Activated CD4-positive, alpha-beta memory T cell treated with anti-CD3 and anti-CD28 coated beads, Interleukin-2, amount 10 ng/mL, durations not matched to agents 7 days and 5 days (primary cell): Measurements from ENCODE around the gene TNS4. TPM values are rescaled to one million over a fixed set of nuclear protein-coding genes. Genes with fewer than 3 reads are reported as not detected.

Experiments used
- CTCF ChIA-PET: fragments of 350-600 bp; sonication (Branson Sonifier 250); formaldehyde crosslinking; loops from one replicate; lab custom pipeline; 2021; ENCODE audit warnings: antibody characterized with exemption, inconsistent platforms; lab: Charles Lee
- POLR2A ChIA-PET: fragments of 350-600 bp; sonication (Branson Sonifier 250); formaldehyde crosslinking; loops from one replicate; lab custom pipeline; 2021; ENCODE audit warnings: antibody characterized with exemption; lab: Charles Lee
- DNase-seq: peaks from one replicate; pipeline ENCODE4 v3.0.0-alpha.2; 2020
- H3K27ac Mint-ChIP-seq: one replicate; pipeline ENCODE4 v1.8.0; 2021; ENCODE audit warnings: mild to moderate bottlenecking, mixed read lengths
- H3K27me3 Mint-ChIP-seq: one replicate; pipeline ENCODE4 v1.8.0; 2021; ENCODE audit warnings: mixed read lengths
- H3K36me3 Mint-ChIP-seq: one replicate; pipeline ENCODE4 v1.8.0; 2021; ENCODE audit warnings: low read depth, mixed read lengths
- H3K4me1 Mint-ChIP-seq: one replicate; pipeline ENCODE4 v1.8.0; 2021; ENCODE audit warnings: mixed read lengths
- H3K4me3 Mint-ChIP-seq: one replicate; pipeline ENCODE4 v1.8.0; 2021; ENCODE audit warnings: mild to moderate bottlenecking, mixed read lengths
- H3K9me3 Mint-ChIP-seq: one replicate; pipeline ENCODE4 v1.8.0; 2021; ENCODE audit warnings: mixed read lengths
- total RNA-seq, 2 experiments: library from RNA; stranded (reverse); gene quantifications; one replicate each; pipeline ENCODE4 v1.2.3, GENCODE V29; 2021

Gene TNS4
- total RNA-seq, 2 experiments from 2014 or later = 9.5 to 12.7 TPM

DNA sequence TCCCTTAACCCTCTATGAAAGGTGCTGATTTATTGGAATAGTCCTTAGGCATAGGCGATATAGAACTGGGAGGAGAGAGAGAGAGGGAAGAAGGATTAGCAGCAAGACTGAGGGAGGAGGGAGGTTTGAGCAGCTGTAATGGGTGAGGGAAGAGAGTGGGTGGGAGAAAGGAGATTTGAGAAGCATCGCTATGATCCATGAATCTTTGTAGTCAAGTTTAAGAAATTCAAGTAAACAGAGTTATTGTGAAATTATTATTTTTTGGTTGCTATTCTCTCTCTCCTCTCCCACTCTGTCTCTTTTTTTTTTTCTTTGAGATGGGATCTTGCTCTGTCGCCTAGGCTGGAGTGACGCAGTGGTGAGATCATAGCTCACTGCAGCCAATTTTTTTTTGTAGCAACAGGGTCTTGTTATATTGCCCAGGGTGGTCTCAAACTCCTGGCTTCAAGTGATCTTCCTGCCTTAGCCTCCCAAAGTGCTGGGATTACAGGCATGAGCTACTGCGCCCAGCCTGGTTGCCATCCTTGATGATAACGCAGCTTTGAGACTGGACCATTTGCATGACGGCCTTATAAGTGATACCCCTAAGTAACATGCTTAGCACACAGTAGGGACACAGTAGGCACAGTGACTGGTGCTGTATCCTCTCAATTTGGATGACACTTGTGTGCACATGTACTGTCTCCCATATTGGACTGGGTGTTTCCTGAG is 21.0 kb upstream of the TNS4 start:
- CTCF ChIA-PET = interaction anchor here (3.0 kb wide), 1 partner anchor 10 kb away, joined by 18 read pairs; no protein-coding TSS in a partner anchor
- DNase-seq = no peak
- H3K4me3 Mint-ChIP-seq = no peak overlapping the region
- H3K27me3 Mint-ChIP-seq = peaks cover 6% of the 10 kb centered on the region
- POLR2A ChIA-PET = interaction anchor here (1.2 to 1.4 kb wide), 3 partner anchors 9 to 105 kb away, joined by 3 to 5 read pairs (median 5); partner anchors contain the start of gene TOP2A
- peaks cover 93% of the 10 kb centered on the region for H3K36me3 Mint-ChIP-seq
- peaks cover 69% of the 10 kb centered on the region for H3K4me1 Mint-ChIP-seq
- H3K9me3 Mint-ChIP-seq = peaks cover 30% of the 10 kb centered on the region
- no peak overlapping the region for H3K27ac Mint-ChIP-seq

DNA sequence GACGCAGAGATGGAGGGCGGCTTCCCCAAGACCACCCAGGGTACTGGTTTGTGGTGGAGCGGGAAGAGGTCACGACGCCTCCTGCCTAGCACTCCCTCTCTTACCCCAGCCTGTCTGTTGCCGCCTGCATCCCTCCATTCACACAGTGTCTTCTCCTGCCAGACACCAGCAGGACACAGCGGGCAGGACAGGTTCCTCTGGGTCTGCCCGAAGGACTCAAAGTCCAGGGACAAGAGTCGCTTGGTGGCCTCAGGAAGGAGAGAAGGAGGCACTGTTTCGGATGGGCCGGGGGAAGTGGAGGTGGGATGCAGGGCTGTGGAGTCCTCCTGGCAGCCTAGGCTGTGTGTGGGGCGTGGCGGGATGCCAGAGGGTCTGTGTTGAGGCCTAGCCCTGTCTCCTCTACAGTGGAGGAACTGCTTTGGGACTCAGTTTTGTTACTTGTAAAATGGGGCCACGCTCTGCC is 19.6 kb upstream of the TNS4 start:
- H3K27ac Mint-ChIP-seq = peak overlapping the region; percentile 27
- peaks cover 84% of the 10 kb centered on the region for H3K36me3 Mint-ChIP-seq
- ChIA-PET CTCF (interaction anchor here (2.8 kb wide), 1 partner anchor 44 kb away, joined by 13 read pairs; no protein-coding TSS in a partner anchor), POLR2A (interaction anchor here (1.2 to 6.1 kb wide), 2 partner anchors 9 to 10 kb away, joined by 4 to 118 read pairs; no protein-coding TSS in a partner anchor)
- H3K27me3 Mint-ChIP-seq = peaks cover 4% of the 10 kb centered on the region
- H3K4me1 Mint-ChIP-seq = peaks cover 78% of the 10 kb centered on the region
- no peak for DNase-seq
- H3K4me3 Mint-ChIP-seq = peak overlapping the region; percentile 16
- peaks cover 28% of the 10 kb centered on the region for H3K9me3 Mint-ChIP-seq

DNA sequence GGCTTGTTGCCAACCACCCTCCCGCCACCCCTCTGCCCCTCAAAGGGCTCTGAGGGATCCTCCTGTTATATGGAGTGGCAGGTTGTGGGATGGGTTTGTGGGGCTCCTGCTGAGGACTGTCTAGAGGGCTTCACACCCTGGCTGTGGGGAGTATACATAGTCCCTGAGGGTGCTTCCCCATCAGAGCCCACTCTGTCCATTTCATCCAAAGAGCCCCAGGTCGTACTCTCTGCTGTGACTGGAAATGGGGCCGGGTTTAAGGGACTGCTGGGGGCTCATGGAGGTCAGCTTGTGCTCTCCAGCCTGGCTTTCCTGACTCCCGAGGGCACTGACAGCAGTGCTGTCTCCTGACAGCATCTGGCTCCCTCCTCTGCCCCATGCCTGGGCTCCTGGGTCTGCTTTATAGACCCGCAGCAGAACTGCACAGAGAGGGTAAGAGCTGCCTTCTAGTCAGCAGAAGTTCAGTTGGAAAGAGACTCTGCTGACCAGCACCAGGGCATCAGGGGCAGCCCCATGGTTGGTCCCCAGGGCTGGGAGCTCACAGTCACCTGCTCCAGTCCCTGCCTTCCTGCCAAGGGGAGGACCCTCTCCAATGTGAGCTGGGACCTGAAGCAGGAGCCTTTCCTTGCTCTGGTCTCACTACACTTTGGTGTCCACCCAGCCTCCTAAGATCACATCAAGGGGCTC is 17.8 kb upstream of the TNS4 start:
- Mint-ChIP-seq H3K27ac (peak overlapping the region; percentile 79), H3K4me3 (peak overlapping the region; percentile 80), H3K4me1 (peaks cover 91% of the 10 kb centered on the region), H3K36me3 (peaks cover 72% of the 10 kb centered on the region), H3K9me3 (peaks cover 17% of the 10 kb centered on the region), H3K27me3 (peaks cover 5% of the 10 kb centered on the region)
- no peak for DNase-seq
- CTCF ChIA-PET = interaction anchor here (1.2 to 2.8 kb wide), 3 partner anchors 13 to 42 kb away, joined by 5 to 13 read pairs (median 5); no protein-coding TSS in a partner anchor
- POLR2A ChIA-PET = interaction anchor here (1.0 to 6.9 kb wide), 8 partner anchors 12 to 539 kb away, joined by 3 to 118 read pairs (median 6); partner anchors contain the start of gene PSMD3

DNA sequence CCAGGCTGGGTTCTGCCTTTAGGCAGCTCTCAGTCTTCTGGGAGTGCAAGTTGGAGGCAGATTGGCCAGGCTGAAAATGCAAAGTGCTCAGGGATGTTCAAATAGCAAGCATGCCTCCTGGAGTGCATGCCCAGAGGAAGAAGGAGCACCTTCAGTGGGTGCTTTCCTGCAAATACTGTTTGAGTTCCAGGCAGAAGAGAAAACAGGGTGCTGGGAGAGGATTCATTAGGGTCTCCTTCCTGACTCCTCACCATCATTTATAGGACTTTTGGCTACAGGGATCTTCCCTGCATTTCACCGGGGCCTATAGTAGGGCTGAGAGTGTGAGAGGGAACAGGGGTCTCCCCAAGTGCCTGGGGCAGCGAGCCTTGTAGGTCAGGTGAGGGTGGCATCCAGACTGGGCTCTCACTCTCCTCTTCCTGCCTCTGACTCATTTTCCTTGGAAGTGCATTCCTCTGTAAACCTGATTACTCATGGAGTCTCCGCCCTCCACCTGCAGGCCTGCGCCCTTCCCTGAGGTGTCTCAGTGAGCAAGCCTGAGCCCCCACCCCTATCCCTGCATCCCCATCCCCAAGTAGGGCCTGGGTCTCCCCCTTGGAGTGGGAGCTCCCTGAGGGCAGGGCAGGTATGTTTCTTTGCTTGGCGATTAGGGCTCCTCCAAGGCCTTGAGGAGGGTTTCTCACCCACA is 17.1 kb upstream of the TNS4 start:
- CTCF ChIA-PET = interaction anchor here (1.6 to 3.0 kb wide), 6 partner anchors 13 to 42 kb away, joined by 3 to 59 read pairs (median 18); no protein-coding TSS in a partner anchor
- DNase-seq = no peak
- Mint-ChIP-seq H3K36me3 (peaks cover 70% of the 10 kb centered on the region), H3K4me3 (peak overlapping the region; percentile 80), H3K27me3 (peaks cover 2% of the 10 kb centered on the region), H3K27ac (peak overlapping the region; percentile 79), H3K9me3 (peaks cover 14% of the 10 kb centered on the region), H3K4me1 (peaks cover 93% of the 10 kb centered on the region)
- POLR2A ChIA-PET = interaction anchor here (0.7 to 6.9 kb wide), 10 partner anchors 13 to 102 kb away, joined by 3 to 118 read pairs (median 17); partner anchors contain the start of gene TOP2A

DNA sequence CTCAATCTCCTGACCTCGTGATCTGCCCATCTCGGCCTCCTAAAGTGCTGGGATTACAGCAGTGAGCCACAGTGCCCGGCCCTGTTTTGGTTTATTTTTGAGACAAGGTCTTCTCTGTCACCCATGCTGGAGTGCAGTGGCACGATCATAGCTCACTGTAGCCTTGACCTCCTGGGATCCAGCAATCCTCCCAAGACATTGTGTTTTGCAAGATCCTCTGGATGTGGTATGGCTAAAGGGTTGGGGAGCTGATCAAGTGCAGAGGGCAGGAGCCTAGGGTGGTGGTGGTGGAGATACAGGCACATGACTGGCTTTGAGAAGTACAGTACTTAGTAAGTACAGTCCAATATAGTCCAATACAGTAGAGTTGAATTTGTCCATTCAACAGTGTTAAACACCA is 16.6 kb upstream of the TNS4 start:
- ChIA-PET POLR2A (interaction anchor here (0.7 to 6.9 kb wide), 16 partner anchors 8 to 1171 kb away, joined by 3 to 118 read pairs (median 10); partner anchors contain the start of genes EIF1 and TOP2A), CTCF (interaction anchor here (0.7 to 3.0 kb wide), 12 partner anchors 7 to 102 kb away, joined by 3 to 59 read pairs (median 6); partner anchors contain the start of gene TOP2A)
- H3K36me3 Mint-ChIP-seq = peaks cover 64% of the 10 kb centered on the region
- peaks cover 92% of the 10 kb centered on the region for H3K4me1 Mint-ChIP-seq
- H3K27ac Mint-ChIP-seq = peak overlapping the region; percentile 79
- DNase-seq = no peak
- H3K4me3 Mint-ChIP-seq = peak overlapping the region; percentile 80
- H3K9me3 Mint-ChIP-seq = peaks cover 10% of the 10 kb centered on the region
- H3K27me3 Mint-ChIP-seq = peaks cover 2% of the 10 kb centered on the region

DNA sequence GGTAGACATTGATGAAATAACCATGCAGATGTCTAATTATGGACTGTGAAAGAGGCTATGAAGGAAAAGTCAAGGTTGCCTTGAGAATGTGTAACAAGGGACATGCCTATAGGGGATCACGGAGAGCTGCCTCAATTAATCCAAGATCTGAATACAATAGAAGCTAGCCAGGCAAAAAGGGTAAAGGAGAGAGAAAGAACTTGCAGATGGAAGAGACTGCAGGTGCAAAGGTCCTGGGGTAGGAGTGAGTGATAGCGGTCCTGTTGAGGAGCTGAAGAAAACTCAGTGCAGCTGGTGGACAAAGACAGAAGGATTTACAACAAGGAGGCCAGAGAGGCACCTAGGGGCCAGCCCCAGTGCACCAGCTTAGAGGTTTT is 15.9 kb upstream of the TNS4 start:
- peaks cover 2% of the 10 kb centered on the region for H3K27me3 Mint-ChIP-seq
- H3K27ac Mint-ChIP-seq = peak overlapping the region; percentile 92
- peak overlapping the region; percentile 80 for H3K4me3 Mint-ChIP-seq
- ChIA-PET CTCF (interaction anchor here (0.7 to 3.0 kb wide), 16 partner anchors 8 to 301 kb away, joined by 3 to 59 read pairs (median 4); partner anchors contain the start of gene TOP2A), POLR2A (interaction anchor here (0.8 to 6.9 kb wide), 26 partner anchors 8 to 1172 kb away, joined by 3 to 118 read pairs (median 5); partner anchors contain the start of genes EIF1, IGFBP4 and TOP2A)
- H3K9me3 Mint-ChIP-seq = peaks cover 10% of the 10 kb centered on the region
- H3K4me1 Mint-ChIP-seq = peaks cover 85% of the 10 kb centered on the region
- no peak for DNase-seq
- peaks cover 57% of the 10 kb centered on the region for H3K36me3 Mint-ChIP-seq

DNA sequence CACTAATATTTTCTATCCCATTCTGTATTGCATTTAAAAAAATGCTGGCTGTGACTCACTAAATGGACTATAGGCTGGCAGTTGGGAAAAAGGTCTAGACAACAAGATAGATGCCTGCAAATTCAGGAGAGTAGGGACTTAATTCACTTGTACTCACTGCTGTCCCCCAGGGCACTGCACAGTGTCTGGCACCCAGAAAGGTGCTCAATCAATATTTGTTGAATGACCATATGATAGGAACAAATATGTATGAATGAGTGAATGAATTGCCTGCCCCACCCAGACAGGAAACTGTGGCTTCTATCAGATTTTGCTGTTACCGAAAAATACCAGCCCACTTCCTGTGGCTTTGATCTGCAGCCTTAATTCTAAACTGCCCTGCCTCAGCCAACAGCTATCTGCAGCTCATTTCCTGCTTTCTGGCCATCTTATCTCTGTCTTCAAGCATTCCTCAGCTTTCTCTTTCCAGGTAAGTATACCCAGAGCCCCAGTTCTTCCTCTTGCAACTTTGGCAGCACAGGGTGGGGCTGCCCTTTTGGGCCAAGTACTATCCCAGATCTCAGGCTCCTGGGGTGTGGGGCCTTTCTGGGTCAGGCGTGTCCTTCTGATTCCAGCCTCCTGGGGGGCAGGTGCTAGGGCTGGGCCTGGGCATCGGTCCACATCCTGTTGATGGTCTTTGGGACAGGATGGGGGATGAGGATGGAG is 15.3 kb upstream of the TNS4 start:
- H3K27me3 Mint-ChIP-seq = peaks cover 2% of the 10 kb centered on the region
- H3K4me1 Mint-ChIP-seq = peaks cover 80% of the 10 kb centered on the region
- ChIA-PET POLR2A (interaction anchor here (0.8 to 6.9 kb wide), 25 partner anchors 9 to 1172 kb away, joined by 3 to 118 read pairs (median 6); partner anchors contain the start of genes EIF1, IGFBP4 and TOP2A), CTCF (interaction anchor here (0.6 to 3.0 kb wide), 17 partner anchors 10 to 302 kb away, joined by 3 to 59 read pairs (median 4); partner anchors contain the start of gene TOP2A)
- peak overlapping the region; percentile 80 for H3K4me3 Mint-ChIP-seq
- peak; percentile 87 for DNase-seq
- H3K9me3 Mint-ChIP-seq = peaks cover 7% of the 10 kb centered on the region
- H3K27ac Mint-ChIP-seq = peak overlapping the region; percentile 92
- peaks cover 52% of the 10 kb centered on the region for H3K36me3 Mint-ChIP-seq

DNA sequence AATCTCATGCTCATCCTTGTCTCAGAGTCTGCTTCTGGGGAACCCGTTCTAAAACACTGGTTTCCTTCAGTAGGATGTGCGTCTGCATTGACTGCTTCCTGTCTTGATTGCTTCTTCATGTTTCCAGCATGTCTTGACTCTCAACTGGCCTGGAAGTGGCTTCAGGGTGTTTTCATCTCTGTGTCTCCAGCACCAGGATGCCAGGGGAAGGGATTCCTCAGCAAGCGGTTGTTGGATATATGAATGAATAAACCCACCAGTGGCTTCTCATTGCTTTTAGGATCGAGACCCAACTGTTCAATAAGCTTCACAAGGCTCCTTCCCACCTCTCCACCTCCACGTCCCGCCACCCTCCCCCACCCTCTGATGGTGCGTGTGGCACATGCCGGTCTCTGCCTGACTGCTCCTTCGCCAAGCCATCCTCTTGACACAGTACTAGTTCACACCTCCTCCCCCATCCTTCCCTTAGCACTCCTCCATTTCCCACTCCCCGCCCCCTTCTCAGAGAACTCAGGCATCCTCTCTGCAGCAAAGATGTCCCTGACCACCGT is 14.1 kb upstream of the TNS4 start:
- ChIA-PET POLR2A (interaction anchor here (1.0 to 6.9 kb wide), 3 partner anchors 15 to 35 kb away, joined by 3 to 118 read pairs (median 115); no protein-coding TSS in a partner anchor), CTCF (interaction anchor here (1.7 to 3.0 kb wide), 3 partner anchors 40 to 89 kb away, joined by 6 to 22 read pairs (median 6); no protein-coding TSS in a partner anchor)
- Mint-ChIP-seq H3K9me3 (peaks cover 7% of the 10 kb centered on the region), H3K27ac (peak overlapping the region; percentile 92), H3K4me1 (peaks cover 68% of the 10 kb centered on the region), H3K27me3 (peaks cover 2% of the 10 kb centered on the region), H3K36me3 (peaks cover 41% of the 10 kb centered on the region), H3K4me3 (peak overlapping the region; percentile 56)
- peak; percentile 66 for DNase-seq

DNA sequence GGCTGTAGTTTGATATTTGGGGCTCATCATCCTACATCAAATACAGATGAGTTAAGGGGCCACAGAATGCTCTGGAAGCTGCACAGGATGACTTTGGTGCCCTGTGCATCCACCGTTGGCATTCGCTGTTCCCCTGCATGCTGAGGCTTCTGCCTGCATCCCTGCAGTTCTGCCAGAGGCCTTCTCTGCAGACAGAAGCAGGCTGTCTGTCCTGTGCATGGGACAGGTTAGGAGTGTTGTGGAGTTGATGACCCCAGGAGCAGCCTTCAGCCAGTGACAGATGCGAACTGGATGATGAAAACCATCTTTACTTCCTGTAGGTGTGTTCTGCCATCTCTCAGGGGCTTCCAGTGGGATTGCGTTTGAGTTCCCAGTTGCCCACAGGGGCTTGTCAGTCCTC is 13.6 kb upstream of the TNS4 start:
- H3K36me3 Mint-ChIP-seq = peaks cover 37% of the 10 kb centered on the region
- H3K27me3 Mint-ChIP-seq = peaks cover 2% of the 10 kb centered on the region
- H3K27ac Mint-ChIP-seq = peak overlapping the region; percentile 92
- H3K9me3 Mint-ChIP-seq = peaks cover 7% of the 10 kb centered on the region
- no peak for DNase-seq
- ChIA-PET CTCF (interaction anchor here (1.7 kb wide), 1 partner anchor 39 kb away, joined by 6 read pairs; no protein-coding TSS in a partner anchor), POLR2A (interaction anchor here (1.0 to 6.9 kb wide), 4 partner anchors 14 to 98 kb away, joined by 3 to 118 read pairs (median 60); partner anchors contain the start of gene TOP2A)
- peaks cover 64% of the 10 kb centered on the region for H3K4me1 Mint-ChIP-seq
- no peak overlapping the region for H3K4me3 Mint-ChIP-seq

DNA sequence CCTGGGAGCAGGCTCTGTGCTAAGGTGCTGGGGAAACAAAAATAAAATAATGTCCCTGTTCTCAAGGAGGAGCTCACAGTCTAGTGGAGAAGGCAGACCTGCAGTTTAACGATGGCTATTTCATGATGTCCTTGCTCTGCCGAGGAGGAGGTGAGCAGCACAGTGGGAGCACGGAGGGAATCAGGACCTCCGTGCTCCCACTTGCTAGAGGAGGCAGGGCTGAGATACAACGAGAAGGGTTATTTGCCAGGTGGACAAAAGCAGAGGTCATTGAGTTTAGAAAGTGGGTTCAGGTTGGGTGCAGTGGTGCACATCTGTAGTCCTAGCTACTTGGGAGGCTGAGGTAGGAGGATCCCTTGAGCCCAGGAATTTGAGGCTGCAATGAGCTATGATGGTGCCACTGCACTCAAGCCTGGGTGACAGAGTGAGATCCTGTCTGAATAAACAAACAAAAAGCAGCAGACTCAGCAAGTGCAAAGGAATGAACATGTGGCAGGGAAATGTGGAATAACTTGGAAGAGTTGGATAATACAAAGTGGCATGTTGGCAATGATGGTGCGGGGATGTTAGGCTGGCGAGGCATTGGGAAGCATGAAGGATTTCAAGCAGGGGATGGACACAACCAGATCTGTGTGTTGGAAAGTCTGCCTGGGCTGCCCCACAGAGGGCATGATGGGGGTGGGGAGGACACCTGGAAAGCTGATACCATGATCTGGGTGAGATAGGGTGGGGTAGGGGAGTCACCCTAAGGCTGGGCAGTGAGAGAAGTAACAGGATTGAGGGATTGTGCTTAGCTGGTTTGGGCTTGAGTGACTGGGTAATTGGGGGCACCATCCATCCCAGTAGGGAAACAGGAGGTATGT is 12.8 kb upstream of the TNS4 start:
- H3K9me3 Mint-ChIP-seq = peaks cover 7% of the 10 kb centered on the region
- H3K36me3 Mint-ChIP-seq = peaks cover 30% of the 10 kb centered on the region
- peaks cover 2% of the 10 kb centered on the region for H3K27me3 Mint-ChIP-seq
- H3K4me3 Mint-ChIP-seq = no peak overlapping the region
- H3K27ac Mint-ChIP-seq = peak overlapping the region; percentile 92
- CTCF ChIA-PET = interaction anchor here (1.7 kb wide), 1 partner anchor 38 kb away, joined by 6 read pairs; no protein-coding TSS in a partner anchor
- peaks cover 58% of the 10 kb centered on the region for H3K4me1 Mint-ChIP-seq
- POLR2A ChIA-PET = interaction anchor here (0.6 to 6.9 kb wide), 5 partner anchors 12 to 97 kb away, joined by 4 to 118 read pairs (median 4); partner anchors contain the start of gene TOP2A
- DNase-seq = no peak
